ENCODE data around the gene DNAJC28.
"Not testable (repeated sequence)": the region's sequence is repeated elsewhere in the genome, so short reads cannot be mapped to it uniquely, and the experiment has no call there.

The DNAJC28 gene

GRCh38 chr21:33480481-33481103 is 10.9 kb downstream of the DNAJC28 start:
- DNase-seq = no peak

GRCh38 chr21:33479679-33480480 is 11.6 kb downstream of the DNAJC28 start, which contains the start of gene TMEM50B:
Gene TMEM50B, minus strand, starts transcription at chr21:33479974. Its CDS starts 11,089 bp downstream, at chr21:33468885.
- DNase-seq = peak; percentile 91

- peak; percentile 3 for DNase-seq
These were observed 12.4 kb downstream of the DNAJC28 start for GRCh38 chr21:33478935-33479678.

GRCh38 chr21:33478182-33478581 is 13.3 kb downstream of the DNAJC28 start:
- DNase-seq = no peak

- DNase-seq = no peak
These were observed 14.4 kb downstream of the DNAJC28 start for GRCh38 chr21:33477066-33477465.

- DNase-seq = no peak
These were observed 18.2 kb downstream of the DNAJC28 start for GRCh38 chr21:33473344-33473743.

- no peak for DNase-seq
These were observed 20.8 kb downstream of the DNAJC28 start for GRCh38 chr21:33470701-33471100.

GRCh38 chr21:33469183-33469582 is 22.3 kb downstream of the DNAJC28 start:
- not testable (repeated sequence) for DNase-seq

- DNase-seq = no peak
These were observed 29.8 kb downstream of the DNAJC28 start for GRCh38 chr21:33461538-33462250.

- no peak for DNase-seq
These were observed 32.7 kb downstream of the DNAJC28 start for GRCh38 chr21:33458861-33459260.

GRCh38 chr21:33455686-33456446 is 35.6 kb downstream of the DNAJC28 start:
- DNase-seq = no peak

- no peak for DNase-seq
These were observed 39.2 kb downstream of the DNAJC28 start for GRCh38 chr21:33452362-33452761.

GRCh38 chr21:33451634-33452071 is 39.9 kb downstream of the DNAJC28 start:
- no peak for DNase-seq

- DNase-seq = no peak
These were observed 41.9 kb downstream of the DNAJC28 start for GRCh38 chr21:33449616-33450015.

- not testable (repeated sequence) for DNase-seq
These were observed 44.9 kb downstream of the DNAJC28 start for GRCh38 chr21:33446620-33447019.

GRCh38 chr21:33444499-33444898 is 47.0 kb downstream of the DNAJC28 start:
- DNase-seq = no peak

GRCh38 chr21:33443194-33443593 is 48.3 kb downstream of the DNAJC28 start:
- no peak for DNase-seq

- DNase-seq = peak; percentile 63
These were observed 49.7 kb downstream of the DNAJC28 start for GRCh38 chr21:33441489-33442477.

All from NCI-H1092 (cell line).